Activated naive CD4-positive, alpha-beta T cell treated with anti-CD3 and anti-CD28 coated beads for 36 hours (primary cell): ENCODE measurements around the gene CHIT1. TPM values are rescaled to one million over a fixed set of nuclear protein-coding genes. Genes with fewer than 3 reads are reported as not detected.

Experiments used
- CTCF ChIA-PET: fragments of 350-600 bp; sonication (Branson Sonifier 250); formaldehyde crosslinking; loops from one replicate; lab custom pipeline; 2021; ENCODE audit warnings: antibody characterized with exemption; lab: Charles Lee
- DNase-seq: peaks from one replicate; pipeline ENCODE4 v3.0.0-alpha.2; 2020
- H3K27ac Mint-ChIP-seq: one replicate; pipeline ENCODE4 v1.8.0; 2021; ENCODE audit warnings: mild to moderate bottlenecking, mixed read lengths
- H3K27me3 Mint-ChIP-seq: one replicate; pipeline ENCODE4 v1.8.0; 2021; ENCODE audit warnings: low read depth, mixed read lengths
- H3K36me3 Mint-ChIP-seq: one replicate; pipeline ENCODE4 v1.8.0; 2021; ENCODE audit warnings: low read depth, mixed read lengths
- H3K4me1 Mint-ChIP-seq: one replicate; pipeline ENCODE4 v1.8.0; 2021; ENCODE audit warnings: low read depth, mixed read lengths
- H3K4me3 Mint-ChIP-seq: one replicate; pipeline ENCODE4 v1.8.0; 2021; ENCODE audit warnings: mild to moderate bottlenecking, moderate library complexity, mixed read lengths
- H3K9me3 Mint-ChIP-seq: one replicate; pipeline ENCODE4 v1.8.0; 2021; ENCODE audit warnings: mixed read lengths
- intact Hi-C: fragments of 100-400 bp; cut with micrococcal nuclease; formaldehyde crosslinking; loops from one replicate; pipeline ENCODE4 v1.15.1; 2023
- total RNA-seq, 2 experiments: library from RNA; stranded (reverse); gene quantifications; one replicate each; pipeline ENCODE4 v1.2.3, GENCODE V29; 2021

CHIT1 gene
- total RNA-seq, 2 experiments from 2014 or later, result 1.1 to 1.3 TPM

DNA sequence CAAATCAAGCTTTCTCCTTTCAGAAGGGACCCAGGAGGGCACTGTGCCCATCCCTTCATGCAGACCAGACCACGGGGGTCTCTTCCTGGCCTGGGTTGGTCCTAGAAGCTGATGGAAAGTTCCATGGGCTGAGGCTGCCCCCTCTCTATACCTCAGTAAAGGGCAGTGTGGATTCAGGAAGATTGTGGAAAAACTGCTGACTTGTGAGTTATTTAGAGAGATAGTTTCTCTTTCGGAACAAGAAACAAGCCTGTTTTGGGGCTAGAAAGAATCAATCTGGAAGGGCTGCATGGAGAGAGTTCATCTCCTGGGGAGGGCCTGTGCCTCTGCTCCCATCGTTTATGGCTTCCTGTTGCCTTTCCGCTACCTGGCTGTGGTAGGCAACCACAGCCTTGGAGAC is 803 bp downstream of the CHIT1 start:
- Mint-ChIP-seq H3K4me3 (no peak overlapping the region), H3K27me3 (peaks cover 11% of the 10 kb centered on the region), H3K4me1 (no peaks in the 10 kb centered on the region), H3K36me3 (no peaks in the 10 kb centered on the region), H3K27ac (no peak overlapping the region), H3K9me3 (peaks cover 2% of the 10 kb centered on the region)
- DNase-seq, result no peak
- intact Hi-C loops, result no loop called here
- CTCF ChIA-PET, result interaction anchor here (0.9 to 1.2 kb wide), 2 partner anchors 11 to 13 kb away, joined by 3 read pairs; no protein-coding TSS in a partner anchor

GRCh38 chr1:203227371-203228083 is 1.9 kb downstream of the CHIT1 start:
- Mint-ChIP-seq H3K27ac (no peak overlapping the region), H3K9me3 (no peaks in the 10 kb centered on the region), H3K4me1 (no peaks in the 10 kb centered on the region), H3K4me3 (no peak overlapping the region), H3K36me3 (no peaks in the 10 kb centered on the region), H3K27me3 (peaks cover 11% of the 10 kb centered on the region)
- DNase-seq, result no peak
- intact Hi-C loops, result no loop called here
- CTCF ChIA-PET, result interaction anchor here (0.9 to 1.2 kb wide), 2 partner anchors 11 to 12 kb away, joined by 3 read pairs; no protein-coding TSS in a partner anchor

DNA sequence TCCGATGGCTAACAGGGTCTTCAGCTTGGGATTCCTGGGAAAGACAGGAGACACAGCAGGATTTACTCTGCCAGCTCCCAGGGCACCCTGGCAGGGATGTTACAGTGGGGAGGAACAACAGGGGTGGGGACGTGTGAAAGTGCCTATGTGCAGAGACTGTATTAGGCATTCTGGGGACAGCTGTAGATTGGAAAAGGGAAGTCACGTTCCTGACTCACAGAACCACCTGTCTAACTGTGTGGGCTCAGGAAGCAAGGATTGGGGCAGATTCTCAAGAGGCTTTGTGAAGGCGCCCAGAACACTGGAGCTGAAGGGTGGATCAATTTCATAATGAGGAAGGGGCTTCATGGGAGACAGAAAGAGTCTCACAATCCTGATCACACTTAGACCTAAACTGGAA is 4.4 kb downstream of the CHIT1 start:
- H3K27me3 Mint-ChIP-seq, result peaks cover 5% of the 10 kb centered on the region
- no peak overlapping the region for H3K27ac Mint-ChIP-seq
- no peak for DNase-seq
- intact Hi-C loops, result no loop called here
- no peak overlapping the region for H3K4me3 Mint-ChIP-seq
- no peaks in the 10 kb centered on the region for H3K4me1 Mint-ChIP-seq
- CTCF ChIA-PET, result interaction anchor here (1.0 to 3.0 kb wide), 3 partner anchors 9 to 185 kb away, joined by 3 to 8 read pairs (median 5); no protein-coding TSS in a partner anchor
- no peaks in the 10 kb centered on the region for H3K36me3 Mint-ChIP-seq
- H3K9me3 Mint-ChIP-seq, result no peaks in the 10 kb centered on the region

DNA sequence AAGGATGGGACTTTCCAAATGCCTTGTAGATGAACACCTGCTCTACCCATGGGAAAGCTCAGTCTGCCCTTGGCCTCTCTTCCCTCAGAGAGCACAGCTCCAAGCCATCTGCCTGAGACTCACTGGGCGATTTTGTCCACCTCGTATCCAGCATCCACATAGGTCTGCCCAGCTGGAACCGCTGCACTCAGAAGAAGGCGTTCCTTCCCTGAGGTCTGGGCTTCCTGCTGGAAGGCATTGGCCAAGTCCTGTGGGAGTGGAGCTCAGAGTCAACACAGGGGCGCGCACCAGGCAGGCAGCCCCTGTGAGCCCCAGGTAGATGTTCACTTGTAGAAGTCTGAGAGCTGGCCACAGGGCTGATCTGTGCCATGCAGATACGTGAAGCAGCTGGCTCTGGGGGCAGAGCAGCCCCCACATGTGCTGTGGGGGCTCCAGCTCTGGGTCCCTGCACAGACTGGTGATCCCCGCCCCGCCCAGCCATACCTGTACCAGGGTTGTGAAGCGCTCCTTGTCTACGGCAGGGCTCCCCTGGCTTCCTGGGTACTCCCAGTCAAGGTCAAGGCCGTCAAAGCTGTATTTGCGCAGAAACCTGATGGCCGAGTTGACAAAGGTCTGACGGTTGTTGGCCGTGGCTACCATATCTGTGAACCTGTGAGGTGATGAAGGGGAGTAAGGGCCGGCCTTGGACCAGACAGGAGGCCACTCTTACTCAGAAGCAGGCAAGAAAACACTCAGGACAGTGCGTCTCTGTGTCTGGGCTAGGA is 6.3 kb downstream of the CHIT1 start:
- no peaks in the 10 kb centered on the region for H3K36me3 Mint-ChIP-seq
- H3K27ac Mint-ChIP-seq, result no peak overlapping the region
- CTCF ChIA-PET, result interaction anchor here (3.0 kb wide), 1 partner anchor 184 kb away, joined by 8 read pairs; no protein-coding TSS in a partner anchor
- H3K4me1 Mint-ChIP-seq, result no peaks in the 10 kb centered on the region
- intact Hi-C loops, result no loop called here
- H3K9me3 Mint-ChIP-seq, result no peaks in the 10 kb centered on the region
- DNase-seq, result no peak
- H3K4me3 Mint-ChIP-seq, result no peak overlapping the region
- H3K27me3 Mint-ChIP-seq, result peaks cover 2% of the 10 kb centered on the region

DNA sequence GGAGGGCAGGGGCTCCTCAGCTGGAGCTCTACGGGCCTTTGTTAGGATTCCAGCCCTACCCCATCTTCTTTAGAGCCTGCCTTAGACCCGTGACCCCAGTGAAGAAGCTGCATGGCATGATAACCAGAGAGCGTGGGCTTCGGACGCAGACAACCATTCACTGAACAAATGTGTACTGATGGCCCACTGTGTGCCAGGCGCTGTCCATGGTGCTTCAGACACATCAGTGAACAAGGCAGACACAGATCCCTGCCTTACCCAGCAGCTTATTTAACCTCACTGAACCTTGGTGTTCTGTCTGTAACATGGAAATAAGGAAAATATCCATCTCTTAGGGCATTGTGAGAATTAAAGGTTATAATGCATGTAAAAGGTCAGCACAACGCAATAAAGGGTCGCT is 9.5 kb downstream of the CHIT1 start:
- DNase-seq, result peak; percentile 12
- Mint-ChIP-seq H3K9me3 (no peaks in the 10 kb centered on the region), H3K27me3 (peaks cover 7% of the 10 kb centered on the region), H3K4me3 (no peak overlapping the region), H3K27ac (no peak overlapping the region), H3K4me1 (no peaks in the 10 kb centered on the region), H3K36me3 (no peaks in the 10 kb centered on the region)
- CTCF ChIA-PET, result interaction anchor here (0.9 to 1.3 kb wide), 2 partner anchors 47 to 180 kb away, joined by 4 read pairs; no protein-coding TSS in a partner anchor
- intact Hi-C loops, result no loop called here

GRCh38 chr1:203219171-203219570 is 10.3 kb downstream of the CHIT1 start:
- Mint-ChIP-seq H3K9me3 (no peaks in the 10 kb centered on the region), H3K27me3 (peaks cover 7% of the 10 kb centered on the region), H3K27ac (no peak overlapping the region), H3K36me3 (no peaks in the 10 kb centered on the region), H3K4me1 (no peaks in the 10 kb centered on the region), H3K4me3 (no peak overlapping the region)
- CTCF ChIA-PET, result interaction anchor here (1.3 to 5.5 kb wide), 2 partner anchors 46 to 178 kb away, joined by 4 to 100 read pairs; no protein-coding TSS in a partner anchor
- intact Hi-C loops, result no loop called here
- DNase-seq, result no peak

DNA sequence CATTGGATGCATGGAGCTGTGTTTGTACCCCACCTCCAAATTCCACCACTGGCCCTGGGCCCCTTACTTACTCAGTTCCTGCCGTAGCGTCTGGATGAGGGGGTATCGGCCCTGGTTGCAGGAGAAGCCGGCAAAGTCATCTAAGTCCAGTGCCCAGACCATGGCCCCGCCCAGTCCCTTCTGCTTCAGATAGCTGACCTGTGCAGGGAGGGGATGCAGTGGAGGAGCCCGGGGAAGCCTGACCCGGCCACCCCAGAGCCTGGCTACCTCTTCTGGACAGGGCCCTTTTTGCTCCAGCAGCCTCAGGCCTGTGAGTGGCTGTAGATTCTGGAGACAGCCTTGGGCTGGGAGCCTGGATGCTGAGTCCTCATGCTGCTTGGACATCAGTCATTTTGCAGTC is 11.8 kb downstream of the CHIT1 start:
- CTCF ChIA-PET, result interaction anchor here (1.0 to 5.5 kb wide), 9 partner anchors 8 to 188 kb away, joined by 3 to 100 read pairs (median 4); no protein-coding TSS in a partner anchor
- intact Hi-C loops, result loop anchor here (2.0 kb wide), 1 partner anchor 51 kb away; no protein-coding TSS in a partner anchor
- Mint-ChIP-seq H3K4me1 (no peaks in the 10 kb centered on the region), H3K36me3 (no peaks in the 10 kb centered on the region), H3K27me3 (peaks cover 7% of the 10 kb centered on the region), H3K4me3 (no peak overlapping the region), H3K9me3 (no peaks in the 10 kb centered on the region), H3K27ac (no peak overlapping the region)
- no peak for DNase-seq

GRCh38 chr1:203217139-203217655 is 12.3 kb downstream of the CHIT1 start:
- no peak overlapping the region for H3K27ac Mint-ChIP-seq
- no peak overlapping the region for H3K4me3 Mint-ChIP-seq
- H3K27me3 Mint-ChIP-seq, result peaks cover 7% of the 10 kb centered on the region
- H3K36me3 Mint-ChIP-seq, result no peaks in the 10 kb centered on the region
- H3K4me1 Mint-ChIP-seq, result no peaks in the 10 kb centered on the region
- H3K9me3 Mint-ChIP-seq, result no peaks in the 10 kb centered on the region
- no peak for DNase-seq
- CTCF ChIA-PET, result interaction anchor here (0.6 to 5.5 kb wide), 19 partner anchors 9 to 709 kb away, joined by 3 to 100 read pairs (median 4); partner anchors contain the start of gene MYOG
- intact Hi-C loops, result loop anchor here (2.0 kb wide), 1 partner anchor 50 kb away; no protein-coding TSS in a partner anchor

DNA sequence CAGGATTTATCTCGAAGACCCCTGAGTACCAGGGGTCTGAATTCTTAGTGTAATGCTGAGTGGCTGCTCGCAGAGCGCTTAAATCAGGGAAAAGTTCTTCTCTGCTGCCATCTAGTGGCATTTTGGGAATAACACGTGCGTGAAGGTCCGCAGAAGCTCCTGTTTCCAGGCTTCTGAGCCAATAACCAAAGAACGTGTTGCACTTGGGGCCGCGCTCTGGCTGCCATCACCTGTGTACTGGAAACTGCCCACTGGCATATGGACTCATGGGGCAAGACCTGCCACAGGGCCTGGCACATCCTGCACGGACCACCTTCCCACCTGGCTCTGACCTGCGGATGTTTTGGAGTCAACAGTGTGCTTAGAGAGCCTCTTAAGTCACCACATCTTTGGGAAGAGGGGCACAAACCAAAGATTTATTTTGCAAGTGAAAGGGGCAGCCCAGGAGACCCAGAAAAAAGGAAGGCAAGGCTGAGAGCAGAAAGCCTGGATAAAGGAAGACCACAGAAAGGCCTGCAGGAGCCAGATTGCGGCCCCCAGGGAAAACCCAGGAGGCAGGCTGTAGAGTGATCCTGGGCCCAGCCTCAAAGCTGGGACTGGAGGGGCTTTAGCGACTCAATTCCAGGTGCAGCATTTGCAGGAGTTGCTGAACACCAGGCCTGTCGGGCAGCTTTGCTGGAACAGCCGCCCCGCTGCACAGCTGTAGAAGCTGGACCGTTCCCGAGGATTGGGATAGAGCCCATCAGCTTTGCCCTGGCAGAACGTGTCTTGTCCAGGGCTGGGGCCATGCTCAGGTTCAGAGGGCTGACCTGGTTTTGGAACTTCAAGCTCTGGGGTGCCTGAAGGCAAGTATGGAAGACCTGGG is 13.0 kb downstream of the CHIT1 start:
- H3K27ac Mint-ChIP-seq, result no peak overlapping the region
- intact Hi-C loops, result loop anchor here (1.0 to 2.0 kb wide), 3 partner anchors 50 to 177 kb away; no protein-coding TSS in a partner anchor
- H3K4me1 Mint-ChIP-seq, result no peaks in the 10 kb centered on the region
- CTCF ChIA-PET, result interaction anchor here (0.6 to 5.5 kb wide), 32 partner anchors 8 to 710 kb away, joined by 3 to 100 read pairs (median 4); partner anchors contain the start of gene MYOG
- H3K4me3 Mint-ChIP-seq, result no peak overlapping the region
- no peaks in the 10 kb centered on the region for H3K36me3 Mint-ChIP-seq
- H3K27me3 Mint-ChIP-seq, result peaks cover 7% of the 10 kb centered on the region
- no peaks in the 10 kb centered on the region for H3K9me3 Mint-ChIP-seq
- peak; percentile 72 for DNase-seq

DNA sequence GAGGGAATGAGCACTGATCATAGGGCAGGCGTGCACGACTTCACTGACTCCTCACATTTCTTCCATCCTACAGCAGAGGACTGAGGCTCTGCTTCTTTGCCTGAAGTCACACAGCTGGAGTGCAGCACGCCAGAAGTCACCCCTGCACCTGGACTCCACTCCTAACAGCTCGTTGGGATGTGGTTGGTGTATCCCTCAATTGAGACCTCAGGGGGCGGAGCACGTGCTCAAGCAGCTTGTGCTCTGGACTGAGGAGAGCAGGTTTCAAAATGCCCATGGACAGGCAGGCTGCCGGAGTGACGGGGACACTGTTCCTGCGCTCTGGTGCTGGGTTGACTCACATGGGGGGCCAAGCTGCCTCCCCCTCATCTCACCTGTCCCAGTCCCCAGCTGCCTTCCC is 13.9 kb downstream of the CHIT1 start:
- Mint-ChIP-seq H3K4me1 (no peaks in the 10 kb centered on the region), H3K27me3 (peaks cover 7% of the 10 kb centered on the region), H3K36me3 (no peaks in the 10 kb centered on the region), H3K27ac (no peak overlapping the region), H3K9me3 (no peaks in the 10 kb centered on the region), H3K4me3 (no peak overlapping the region)
- intact Hi-C loops, result no loop called here
- CTCF ChIA-PET, result interaction anchor here (0.5 to 5.5 kb wide), 29 partner anchors 8 to 204 kb away, joined by 3 to 100 read pairs (median 4); partner anchors contain the start of gene MYOG
- no peak for DNase-seq

DNA sequence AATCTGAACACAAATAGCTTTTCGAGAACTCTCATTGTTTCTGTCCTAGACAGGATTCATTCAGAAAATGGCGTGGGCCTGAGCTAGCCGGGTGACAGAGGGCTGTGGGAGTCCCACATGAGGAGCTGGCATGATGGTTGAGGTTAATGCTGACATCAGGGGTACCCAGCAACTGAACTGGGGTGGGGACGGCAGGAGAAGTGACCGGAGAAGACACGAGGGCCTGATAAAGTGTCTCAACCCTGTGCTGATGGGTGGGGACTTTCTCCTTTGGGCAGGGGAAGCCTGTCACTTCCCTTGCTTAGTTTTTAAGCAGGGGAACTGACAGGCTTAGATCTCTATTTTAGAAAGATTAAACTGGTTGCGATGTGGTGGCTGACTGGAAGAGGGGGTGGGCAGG is 14.6 kb downstream of the CHIT1 start:
- Mint-ChIP-seq H3K4me3 (no peak overlapping the region), H3K36me3 (no peaks in the 10 kb centered on the region), H3K4me1 (no peaks in the 10 kb centered on the region), H3K9me3 (no peaks in the 10 kb centered on the region), H3K27ac (no peak overlapping the region), H3K27me3 (peaks cover 7% of the 10 kb centered on the region)
- CTCF ChIA-PET, result interaction anchor here (0.6 to 5.5 kb wide), 22 partner anchors 9 to 1389 kb away, joined by 3 to 100 read pairs (median 4); no protein-coding TSS in a partner anchor
- intact Hi-C loops, result no loop called here
- DNase-seq, result no peak
